ENCODE measurements around the gene NOX1.
"Not testable (repeated sequence)": the region's sequence is repeated elsewhere in the genome, so short reads cannot be mapped to it uniquely, and the experiment has no call there.

The NOX1 gene

GRCh38 chrX:100819837-100820666 lies 54.1 kb downstream of the NOX1 start, which contains the start of gene CSTF2:
CSTF2 (plus strand) TSS chrX:100820391; CDS start chrX:100820417, 26 bp downstream.
- peak; percentile 87 for DNase-seq (ENCODE audit: low spot score)

GRCh38 chrX:100819534-100819836 lies 54.7 kb downstream of the NOX1 start:
- DNase-seq (ENCODE audit: low spot score), result no peak

GRCh38 chrX:100817340-100817739 lies 56.8 kb downstream of the NOX1 start:
- DNase-seq (ENCODE audit: low spot score), result no peak

- DNase-seq (ENCODE audit: low spot score), result no peak
Measured at GRCh38 chrX:100812216-100813158, 61.7 kb downstream of the NOX1 start.

- DNase-seq (ENCODE audit: low spot score), result not testable (repeated sequence)
Measured at GRCh38 chrX:100808265-100808664, 65.9 kb downstream of the NOX1 start.

GRCh38 chrX:100804780-100805179 lies 69.4 kb downstream of the NOX1 start:
- no peak for DNase-seq (ENCODE audit: low spot score)

- DNase-seq (ENCODE audit: low spot score), result no peak
Measured at GRCh38 chrX:100802843-100803242, 71.3 kb downstream of the NOX1 start.

- DNase-seq (ENCODE audit: low spot score), result no peak
Measured at GRCh38 chrX:100798484-100799214, 75.5 kb downstream of the NOX1 start.

GRCh38 chrX:100797359-100797758 lies 76.8 kb downstream of the NOX1 start:
- DNase-seq (ENCODE audit: low spot score), result no peak

GRCh38 chrX:100796371-100796770 lies 77.8 kb downstream of the NOX1 start:
- not testable (repeated sequence) for DNase-seq (ENCODE audit: low spot score)

Data from D341Med (cell line).